ENCODE measurements around the gene ATP6V1G2.

ATP6V1G2 gene

DNA sequence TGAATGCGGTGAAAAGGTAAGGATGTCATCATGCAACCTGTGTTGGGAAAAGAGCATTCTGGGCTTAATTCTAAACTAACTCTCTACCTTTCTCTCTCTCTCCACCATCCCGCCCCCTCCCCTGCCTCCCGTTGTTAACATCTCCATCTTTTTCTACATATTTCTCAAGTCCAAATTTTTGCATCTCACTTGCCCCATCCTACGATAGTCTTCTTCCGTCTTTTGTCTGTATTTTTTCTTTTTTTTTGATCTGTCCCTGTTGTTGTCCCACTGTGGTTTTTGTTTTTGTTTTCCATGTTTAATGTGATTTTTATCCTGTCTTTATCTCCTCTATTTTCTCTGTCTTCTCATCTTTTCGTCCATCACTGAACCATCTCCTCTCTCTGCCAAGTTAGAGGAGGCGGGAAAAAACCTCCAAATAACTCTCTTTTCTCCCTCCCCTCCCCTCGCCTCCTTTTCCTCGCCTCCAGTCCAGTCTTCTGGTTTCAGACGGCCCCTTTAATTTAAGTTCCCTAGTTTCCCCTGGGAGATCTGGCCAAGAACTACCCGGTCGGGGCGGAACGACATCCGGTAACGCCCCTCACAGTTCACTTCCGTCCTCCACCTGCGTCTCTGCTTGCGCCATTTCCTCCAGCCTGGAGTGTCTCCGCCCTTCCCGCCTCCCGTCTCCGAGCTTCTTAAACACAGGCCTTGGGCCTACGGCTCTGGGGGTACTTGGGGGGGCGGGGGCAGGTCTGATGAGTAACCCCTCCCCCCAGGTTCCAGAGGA lies 734 bp upstream of the ATP6V1G2 start, which contains the start of gene NFKBIL1:
TSS of gene NFKBIL1 (plus strand) at position 651 of the 769 bp plus-strand sequence. CDS start at position 738, 87 bp downstream.
- Mint-ChIP-seq H3K27me3 (no peaks in the 10 kb centered on the region), H3K4me1 (ENCODE audit: low read depth) (peaks cover 57% of the 10 kb centered on the region), H3K36me3 (ENCODE audit: low read depth) (peaks cover 49% of the 10 kb centered on the region), H3K9me3 (no peaks in the 10 kb centered on the region), H3K27ac (peak within 1 kb of the TSS; percentile 95), H3K4me3 (peak within 1 kb of the TSS; percentile 76)
- DNase-seq: peak; percentile 91

DNA sequence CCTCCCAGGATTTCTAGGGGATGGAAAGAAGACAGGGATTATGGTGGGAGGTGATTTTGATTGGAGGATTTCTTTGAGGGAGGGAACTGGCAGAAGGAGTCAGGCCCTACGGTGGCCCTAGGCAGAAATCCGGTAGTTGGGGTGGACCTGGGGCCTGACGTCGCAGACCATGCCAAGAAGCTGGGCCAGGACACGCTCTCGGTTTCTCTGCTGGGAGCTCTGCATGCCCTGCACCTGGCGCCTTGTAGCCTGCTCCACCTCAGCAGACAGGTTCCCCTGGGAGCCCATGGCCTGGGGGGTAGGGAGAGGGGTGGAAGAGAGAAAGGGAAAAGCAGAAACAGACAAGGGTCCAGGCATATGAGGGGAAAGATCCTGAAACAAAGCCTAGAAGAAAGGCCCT lies 1.1 kb downstream of the ATP6V1G2 start:
- Mint-ChIP-seq H3K27me3 (no peaks in the 10 kb centered on the region), H3K36me3 (ENCODE audit: low read depth) (peaks cover 54% of the 10 kb centered on the region), H3K9me3 (no peaks in the 10 kb centered on the region), H3K4me1 (ENCODE audit: low read depth) (peaks cover 49% of the 10 kb centered on the region), H3K27ac (no peak overlapping the region), H3K4me3 (no peak overlapping the region)
- DNase-seq: no peak

DNA sequence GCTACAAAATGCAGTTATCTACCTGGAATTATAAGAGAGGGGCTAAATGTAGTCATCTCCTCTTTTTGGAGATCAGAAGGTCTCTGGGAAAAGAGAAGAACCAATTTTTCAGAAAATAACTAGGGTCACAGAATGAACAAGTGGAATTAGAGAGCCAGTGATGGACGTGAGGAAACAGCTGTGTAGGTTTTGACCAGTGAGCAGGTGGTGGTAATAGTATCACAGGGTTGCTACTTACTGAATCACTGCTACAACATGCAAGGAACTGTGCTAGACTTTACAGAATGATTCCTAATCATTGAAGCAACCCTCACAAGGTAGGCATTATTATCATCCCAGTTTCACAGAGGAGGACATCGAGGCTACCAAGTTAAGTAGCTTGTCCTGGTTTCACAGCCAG lies 1.7 kb downstream of the ATP6V1G2 start:
- Mint-ChIP-seq H3K4me1 (ENCODE audit: low read depth) (peaks cover 52% of the 10 kb centered on the region), H3K27me3 (no peaks in the 10 kb centered on the region), H3K36me3 (ENCODE audit: low read depth) (peaks cover 55% of the 10 kb centered on the region), H3K4me3 (no peak overlapping the region), H3K27ac (no peak overlapping the region), H3K9me3 (no peaks in the 10 kb centered on the region)
- no peak for DNase-seq

DNA sequence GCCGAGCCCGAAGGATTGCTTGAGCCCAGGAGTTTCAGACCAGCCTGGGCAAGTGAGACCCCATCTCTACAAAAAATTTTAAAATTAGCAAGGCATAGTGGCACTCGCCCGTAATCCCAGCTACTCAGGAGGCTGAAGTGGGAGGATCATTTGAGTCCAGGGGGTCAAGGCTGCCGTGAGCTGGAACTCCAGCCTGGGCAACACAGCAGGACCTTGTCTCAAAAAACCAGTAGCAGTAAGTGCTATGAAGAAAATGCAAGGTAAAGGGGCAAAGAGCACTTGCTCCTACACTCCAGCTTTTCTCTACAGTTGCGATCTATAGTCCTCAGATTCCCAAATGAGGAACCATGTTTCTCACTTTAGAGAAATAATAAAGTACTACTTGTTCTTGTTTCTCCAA lies 2.8 kb downstream of the ATP6V1G2 start:
- no peak overlapping the region for H3K27ac Mint-ChIP-seq
- H3K4me3 Mint-ChIP-seq: peak overlapping the region; percentile 94
- H3K27me3 Mint-ChIP-seq: no peaks in the 10 kb centered on the region
- DNase-seq: peak; percentile 19
- no peaks in the 10 kb centered on the region for H3K9me3 Mint-ChIP-seq
- H3K36me3 Mint-ChIP-seq (ENCODE audit: low read depth): peaks cover 56% of the 10 kb centered on the region
- peaks cover 55% of the 10 kb centered on the region for H3K4me1 Mint-ChIP-seq (ENCODE audit: low read depth)

DNA sequence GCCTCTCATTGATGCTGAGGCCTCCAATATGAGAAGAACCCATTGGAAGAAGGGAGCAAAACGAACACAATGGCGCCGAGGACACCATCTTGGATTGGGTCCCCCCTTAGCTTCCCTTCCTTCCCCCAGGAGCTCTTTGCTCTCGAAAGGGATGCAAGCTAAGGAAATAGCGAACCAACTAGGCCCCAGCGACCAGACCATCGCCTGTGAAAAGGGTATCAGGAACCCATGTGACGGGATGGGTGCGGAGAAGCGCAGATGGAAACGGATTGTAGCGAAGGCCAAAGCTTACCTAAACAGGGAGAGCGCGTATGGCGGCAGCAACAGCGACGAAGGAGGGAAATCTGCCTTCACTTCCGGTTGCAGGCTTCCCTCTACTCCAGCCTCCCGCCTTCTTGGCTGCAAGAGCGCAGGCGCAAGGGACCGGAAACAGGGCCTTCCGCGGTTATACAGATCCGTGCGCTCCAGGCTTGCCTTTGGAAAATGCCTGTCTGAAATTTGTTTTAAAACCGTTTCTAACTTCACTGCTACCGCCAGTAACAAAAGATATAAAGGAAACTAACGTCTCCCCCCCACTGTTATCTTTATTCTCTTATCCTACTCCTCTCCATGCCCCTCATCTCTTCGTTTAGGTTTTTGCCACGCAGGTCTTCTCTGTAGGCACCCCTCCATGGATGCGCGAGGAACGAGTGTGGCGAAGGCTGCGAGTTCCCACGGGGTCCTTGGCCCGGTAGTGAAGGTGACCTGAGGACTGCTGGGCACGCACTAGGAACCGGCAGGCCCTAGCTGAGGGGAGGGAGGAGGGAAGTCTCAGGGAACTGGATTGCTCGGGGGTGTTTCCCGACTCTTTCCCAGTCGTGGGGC lies 4.5 kb downstream of the ATP6V1G2 start, which contains the start of gene DDX39B:
TSS of gene DDX39B (minus strand) at position 346 of the 864 bp plus-strand sequence. CDS start 1,471 bp downstream, outside the sequence.
- peak within 1 kb of the TSS; percentile 94 for H3K4me3 Mint-ChIP-seq
- H3K36me3 Mint-ChIP-seq (ENCODE audit: low read depth): peaks cover 61% of the 10 kb centered on the region
- DNase-seq: peak; percentile 93
- peak within 1 kb of the TSS; percentile 95 for H3K27ac Mint-ChIP-seq
- H3K9me3 Mint-ChIP-seq: no peaks in the 10 kb centered on the region
- H3K4me1 Mint-ChIP-seq (ENCODE audit: low read depth): peaks cover 50% of the 10 kb centered on the region
- no peaks in the 10 kb centered on the region for H3K27me3 Mint-ChIP-seq

DNA sequence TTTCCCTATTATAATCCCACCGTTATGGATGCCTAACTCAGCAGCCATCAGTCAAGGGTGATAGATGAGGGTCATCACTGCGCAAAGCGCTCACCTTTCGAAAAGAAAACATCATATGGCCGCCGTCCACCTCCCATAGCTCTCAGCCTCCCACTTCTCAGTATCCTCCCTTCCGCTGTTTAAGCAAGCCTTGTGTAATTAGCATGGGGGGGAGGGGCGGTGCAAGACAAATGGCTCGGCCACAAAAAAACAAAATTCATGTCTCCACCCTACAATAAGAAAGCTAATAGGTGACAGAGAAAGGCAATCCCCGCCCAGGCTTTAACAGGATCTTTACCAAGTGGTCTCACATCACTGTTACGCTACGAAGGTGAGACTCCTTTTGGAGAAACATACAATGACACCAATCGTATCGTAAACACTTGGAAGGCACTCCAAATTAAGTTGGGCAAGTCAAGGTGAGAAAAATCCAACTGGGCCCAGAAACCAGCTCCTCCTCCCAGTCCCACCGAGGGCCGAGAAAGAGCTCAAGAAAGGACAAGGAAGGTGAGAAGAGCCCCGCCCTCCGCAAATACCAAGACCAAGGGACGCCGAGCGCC lies 5.2 kb downstream of the ATP6V1G2 start:
- H3K27ac Mint-ChIP-seq: peak overlapping the region; percentile 95
- no peaks in the 10 kb centered on the region for H3K9me3 Mint-ChIP-seq
- H3K27me3 Mint-ChIP-seq: no peaks in the 10 kb centered on the region
- DNase-seq: peak; percentile 64
- peaks cover 50% of the 10 kb centered on the region for H3K4me1 Mint-ChIP-seq (ENCODE audit: low read depth)
- H3K4me3 Mint-ChIP-seq: peak overlapping the region; percentile 94
- H3K36me3 Mint-ChIP-seq (ENCODE audit: low read depth): peaks cover 68% of the 10 kb centered on the region

DNA sequence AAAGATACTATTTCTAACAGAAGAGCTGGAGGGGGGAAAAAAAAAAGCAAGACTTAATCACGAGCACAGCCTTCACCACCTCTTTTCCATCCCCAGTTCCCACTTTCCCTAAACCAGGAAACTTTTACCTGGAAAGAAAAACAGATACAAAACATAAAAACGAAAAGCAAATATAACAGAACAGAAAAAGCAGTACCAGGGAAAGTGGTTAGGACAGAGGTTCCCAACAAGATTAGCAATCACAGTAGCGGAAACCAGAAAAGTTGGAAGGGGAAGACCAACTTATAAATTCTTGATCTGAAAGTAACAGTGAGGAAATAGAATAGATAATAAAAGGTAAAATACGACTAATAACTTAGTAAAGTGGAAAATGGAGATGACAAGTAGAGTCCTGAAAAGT lies 5.8 kb downstream of the ATP6V1G2 start:
- peak overlapping the region; percentile 94 for H3K4me3 Mint-ChIP-seq
- peaks cover 50% of the 10 kb centered on the region for H3K4me1 Mint-ChIP-seq (ENCODE audit: low read depth)
- H3K27ac Mint-ChIP-seq: peak overlapping the region; percentile 95
- DNase-seq: no peak
- no peaks in the 10 kb centered on the region for H3K9me3 Mint-ChIP-seq
- H3K27me3 Mint-ChIP-seq: no peaks in the 10 kb centered on the region
- peaks cover 73% of the 10 kb centered on the region for H3K36me3 Mint-ChIP-seq (ENCODE audit: low read depth)

DNA sequence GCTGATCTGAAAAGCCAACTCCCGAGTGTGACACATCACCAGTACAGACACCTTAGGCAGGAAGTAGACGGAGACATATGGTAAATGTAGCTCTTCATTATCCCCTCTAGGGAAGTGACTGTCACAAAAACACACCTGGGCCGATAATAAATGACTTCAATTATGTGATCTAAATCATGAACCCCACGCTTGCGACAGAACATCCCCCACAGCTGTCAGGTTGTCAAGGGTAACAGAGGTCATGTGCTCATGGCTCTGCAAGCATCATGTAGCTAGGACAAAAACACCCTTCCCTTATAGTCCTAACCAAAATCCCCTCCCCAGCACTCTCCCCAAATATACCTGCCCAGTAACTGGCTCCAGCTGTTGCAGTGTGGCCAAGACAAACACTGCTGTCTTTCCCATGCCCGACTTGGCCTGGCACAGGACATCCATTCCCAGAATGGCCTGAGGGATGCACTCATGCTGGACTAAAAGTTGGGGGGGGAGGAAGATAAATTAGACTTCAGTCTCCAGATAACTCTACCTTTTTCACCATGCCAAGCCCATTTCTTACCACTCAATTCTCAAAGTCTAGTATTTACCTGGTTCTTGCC lies 7.5 kb downstream of the ATP6V1G2 start:
- no peaks in the 10 kb centered on the region for H3K9me3 Mint-ChIP-seq
- H3K4me3 Mint-ChIP-seq: peak overlapping the region; percentile 94
- peaks cover 91% of the 10 kb centered on the region for H3K36me3 Mint-ChIP-seq (ENCODE audit: low read depth)
- H3K27me3 Mint-ChIP-seq: no peaks in the 10 kb centered on the region
- peak overlapping the region; percentile 95 for H3K27ac Mint-ChIP-seq
- peak; percentile 24 for DNase-seq
- H3K4me1 Mint-ChIP-seq (ENCODE audit: low read depth): peaks cover 62% of the 10 kb centered on the region

DNA sequence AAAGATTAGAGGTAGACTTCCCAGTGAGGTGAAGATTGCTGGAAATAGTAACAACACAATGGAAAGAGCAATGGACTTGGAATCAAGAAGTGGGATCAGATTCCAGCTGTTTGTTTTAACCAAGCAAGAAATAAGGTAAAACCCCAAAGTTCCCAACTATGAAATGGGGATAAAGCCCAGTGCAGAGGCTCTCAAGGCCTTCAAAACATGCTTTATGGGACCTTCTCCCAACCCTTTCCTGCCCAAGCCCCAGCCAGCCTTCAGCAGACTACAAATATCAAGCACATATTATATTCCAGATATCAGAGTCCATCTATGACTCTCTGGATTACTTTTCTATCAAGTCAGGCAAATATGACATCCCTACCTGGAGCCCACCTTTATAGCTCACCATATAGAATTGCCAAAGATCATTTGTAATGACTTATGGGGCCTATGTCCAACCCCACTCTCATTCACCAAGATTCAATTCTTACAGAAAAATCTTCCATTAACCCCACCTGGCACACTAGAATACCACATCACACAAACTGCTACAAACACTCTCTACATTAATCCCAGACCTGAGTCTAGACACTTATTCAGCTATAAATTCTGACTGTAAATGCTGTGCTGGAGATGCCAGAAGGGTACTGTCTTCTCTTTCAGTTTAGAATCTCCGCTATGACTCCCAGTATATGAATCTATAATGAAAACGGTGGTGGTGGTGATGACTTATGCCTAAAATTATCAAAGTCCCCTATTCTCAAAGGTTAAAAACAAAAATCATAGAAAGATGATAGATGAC lies 10.7 kb downstream of the ATP6V1G2 start:
- H3K27me3 Mint-ChIP-seq: no peaks in the 10 kb centered on the region
- H3K9me3 Mint-ChIP-seq: no peaks in the 10 kb centered on the region
- H3K4me1 Mint-ChIP-seq (ENCODE audit: low read depth): peaks cover 71% of the 10 kb centered on the region
- H3K27ac Mint-ChIP-seq: peak overlapping the region; percentile 73
- no peak overlapping the region for H3K4me3 Mint-ChIP-seq
- no peak for DNase-seq
- H3K36me3 Mint-ChIP-seq (ENCODE audit: low read depth): peaks cover 97% of the 10 kb centered on the region

DNA sequence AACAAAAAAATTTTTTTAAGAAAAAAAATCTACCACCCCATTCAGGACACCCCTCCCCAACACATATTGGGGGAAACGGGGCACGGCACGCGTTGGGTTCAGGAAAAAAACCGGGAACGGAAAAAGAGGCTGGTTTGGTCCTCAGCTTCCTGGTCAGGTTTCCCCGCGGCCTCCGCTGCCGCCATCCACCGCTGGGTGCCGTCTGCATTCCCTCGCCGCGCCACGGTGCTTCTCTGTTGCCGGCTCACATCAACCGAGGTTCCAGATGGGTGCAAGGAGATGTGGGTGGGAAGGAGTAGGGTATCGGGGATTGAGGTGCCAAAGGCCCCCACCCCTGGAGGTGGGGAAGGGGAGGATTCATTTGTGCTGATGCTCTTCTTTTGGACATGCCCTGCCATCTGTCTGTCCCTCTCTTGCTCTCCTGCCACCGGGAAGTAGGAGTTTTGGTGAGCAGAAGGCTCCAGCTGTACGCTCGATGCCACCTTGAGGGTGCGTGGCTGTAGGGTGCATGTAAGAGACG lies 11.8 kb downstream of the ATP6V1G2 start:
- Mint-ChIP-seq H3K27me3 (no peaks in the 10 kb centered on the region), H3K4me3 (no peak overlapping the region), H3K27ac (peak overlapping the region; percentile 73), H3K36me3 (ENCODE audit: low read depth) (peaks cover 97% of the 10 kb centered on the region), H3K4me1 (ENCODE audit: low read depth) (peaks cover 65% of the 10 kb centered on the region), H3K9me3 (no peaks in the 10 kb centered on the region)
- peak; percentile 24 for DNase-seq

DNA sequence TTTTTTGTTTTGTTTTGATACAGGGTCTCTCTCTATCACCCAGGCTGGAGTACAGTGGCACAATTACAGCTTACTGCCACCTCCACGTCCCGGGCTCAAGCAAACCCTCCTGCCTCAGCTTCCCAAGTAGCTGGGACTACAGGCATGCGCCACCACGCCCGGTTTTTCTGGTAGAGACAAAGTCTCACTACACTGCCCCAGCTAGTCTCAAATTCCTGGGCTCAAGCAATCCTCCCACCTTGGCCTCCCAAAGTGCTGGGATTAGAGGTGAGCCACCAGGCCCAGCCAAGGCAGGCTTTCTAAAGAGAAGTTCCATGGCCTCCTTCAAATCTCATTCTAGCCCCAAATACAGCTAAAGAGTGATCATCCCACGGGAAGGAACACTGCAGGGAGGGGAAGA lies 12.4 kb downstream of the ATP6V1G2 start:
- peaks cover 97% of the 10 kb centered on the region for H3K36me3 Mint-ChIP-seq (ENCODE audit: low read depth)
- peak overlapping the region; percentile 79 for H3K27ac Mint-ChIP-seq
- DNase-seq: peak; percentile 28
- H3K4me3 Mint-ChIP-seq: no peak overlapping the region
- no peaks in the 10 kb centered on the region for H3K9me3 Mint-ChIP-seq
- H3K4me1 Mint-ChIP-seq (ENCODE audit: low read depth): peaks cover 60% of the 10 kb centered on the region
- no peaks in the 10 kb centered on the region for H3K27me3 Mint-ChIP-seq

DNA sequence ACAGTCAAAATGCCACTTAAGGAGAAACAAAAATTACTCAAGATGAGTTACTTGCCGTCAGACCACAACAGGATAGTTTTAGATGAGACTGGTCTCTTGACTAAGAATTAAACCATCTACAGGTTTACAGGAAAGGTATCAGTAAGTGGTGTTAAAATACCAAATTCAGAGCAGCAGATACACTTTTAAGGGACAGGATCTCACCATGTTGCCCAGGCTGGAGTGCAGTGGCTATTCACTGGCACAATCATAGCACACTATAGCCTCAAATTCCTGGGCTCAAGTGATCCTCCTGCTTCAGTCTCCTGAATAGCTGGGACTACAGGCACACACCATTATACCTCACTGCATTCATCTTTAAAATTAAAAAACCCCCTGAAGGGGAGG lies 13.0 kb downstream of the ATP6V1G2 start:
- H3K27ac Mint-ChIP-seq: peak overlapping the region; percentile 79
- H3K9me3 Mint-ChIP-seq: no peaks in the 10 kb centered on the region
- peaks cover 54% of the 10 kb centered on the region for H3K4me1 Mint-ChIP-seq (ENCODE audit: low read depth)
- H3K4me3 Mint-ChIP-seq: no peak overlapping the region
- peaks cover 96% of the 10 kb centered on the region for H3K36me3 Mint-ChIP-seq (ENCODE audit: low read depth)
- DNase-seq: no peak
- H3K27me3 Mint-ChIP-seq: no peaks in the 10 kb centered on the region

DNA sequence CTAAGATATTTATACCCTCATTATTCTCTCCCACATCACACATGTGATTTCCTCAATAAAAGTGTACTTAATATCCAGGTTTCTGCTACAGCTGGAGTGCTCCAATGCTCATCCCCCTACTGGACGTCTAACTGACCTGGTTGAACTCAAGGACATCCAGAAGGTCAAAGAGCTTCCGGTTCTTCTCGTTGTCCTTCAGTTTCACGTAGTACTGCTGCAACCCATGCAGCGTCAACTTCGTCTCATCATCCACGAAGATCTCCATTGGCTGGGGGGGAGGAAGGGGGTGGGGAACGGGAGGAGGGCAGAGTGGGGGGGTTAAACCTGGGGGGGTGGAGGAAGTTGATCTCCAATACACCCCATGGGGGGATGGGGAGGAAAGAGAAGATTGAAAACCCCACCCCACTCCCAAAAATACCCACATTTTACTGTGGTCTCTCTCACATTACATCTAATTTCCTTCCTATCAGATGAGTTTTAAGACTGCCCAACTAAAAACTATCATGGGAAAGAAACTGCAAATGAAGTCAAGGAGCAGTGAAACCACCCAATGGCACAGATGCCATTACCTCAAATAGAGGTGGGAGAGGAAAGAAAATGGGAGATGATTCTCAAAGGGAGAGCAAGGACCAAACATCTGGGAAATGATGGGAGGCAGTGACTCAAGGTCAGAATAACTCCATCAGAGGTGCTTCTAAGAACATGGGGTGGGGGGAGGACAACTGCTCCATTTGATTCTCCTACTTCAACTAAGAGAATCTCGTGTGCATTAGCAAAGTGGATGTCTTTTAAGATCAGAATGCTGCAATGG lies 13.6 kb downstream of the ATP6V1G2 start:
- H3K27me3 Mint-ChIP-seq: no peaks in the 10 kb centered on the region
- H3K36me3 Mint-ChIP-seq (ENCODE audit: low read depth): peaks cover 93% of the 10 kb centered on the region
- H3K4me3 Mint-ChIP-seq: no peak overlapping the region
- H3K4me1 Mint-ChIP-seq (ENCODE audit: low read depth): peaks cover 50% of the 10 kb centered on the region
- no peaks in the 10 kb centered on the region for H3K9me3 Mint-ChIP-seq
- H3K27ac Mint-ChIP-seq: peak overlapping the region; percentile 79
- DNase-seq: peak; percentile 15
